ENCODE results near the gene GORAB. TPM values are rescaled to one million over a fixed set of nuclear protein-coding genes. Genes with fewer than 3 reads are reported as not detected.

The GORAB gene
- total RNA-seq, 1 donor from 2014 or later: 10.3 TPM

GRCh38 chr1:170593173-170594011 lies 61.4 kb downstream of the GORAB start:
- no peaks in the 10 kb centered on the region for H3K9me3 Mint-ChIP-seq (ENCODE audit: unreplicated experiment)
- no peaks in the 10 kb centered on the region for H3K36me3 Mint-ChIP-seq (ENCODE audit: low read depth, unreplicated experiment)
- no peak for TF ChIP-seq CTCF (IDR thresholded peaks at IDR 0.05; ENCODE audit: unreplicated experiment)
- H3K27me3 Mint-ChIP-seq (ENCODE audit: unreplicated experiment): no peaks in the 10 kb centered on the region
- no peak overlapping the region for H3K4me3 Mint-ChIP-seq (ENCODE audit: unreplicated experiment)
- H3K27ac Mint-ChIP-seq (ENCODE audit: unreplicated experiment): no peak overlapping the region
- H3K4me1 Mint-ChIP-seq (ENCODE audit: unreplicated experiment): no peaks in the 10 kb centered on the region
- DNase-seq (ENCODE audit: low spot score): no peak

- Mint-ChIP-seq H3K4me1 (ENCODE audit: unreplicated experiment) (no peaks in the 10 kb centered on the region), H3K36me3 (ENCODE audit: low read depth, unreplicated experiment) (no peaks in the 10 kb centered on the region), H3K4me3 (ENCODE audit: unreplicated experiment) (no peak overlapping the region), H3K27me3 (ENCODE audit: unreplicated experiment) (no peaks in the 10 kb centered on the region), H3K9me3 (ENCODE audit: unreplicated experiment) (no peaks in the 10 kb centered on the region), H3K27ac (ENCODE audit: unreplicated experiment) (no peak overlapping the region)
- DNase-seq (ENCODE audit: low spot score): no peak
- no peak for TF ChIP-seq CTCF (IDR thresholded peaks at IDR 0.05; ENCODE audit: unreplicated experiment)
Measured at GRCh38 chr1:170594066-170594626, 62.2 kb downstream of the GORAB start.

DNA sequence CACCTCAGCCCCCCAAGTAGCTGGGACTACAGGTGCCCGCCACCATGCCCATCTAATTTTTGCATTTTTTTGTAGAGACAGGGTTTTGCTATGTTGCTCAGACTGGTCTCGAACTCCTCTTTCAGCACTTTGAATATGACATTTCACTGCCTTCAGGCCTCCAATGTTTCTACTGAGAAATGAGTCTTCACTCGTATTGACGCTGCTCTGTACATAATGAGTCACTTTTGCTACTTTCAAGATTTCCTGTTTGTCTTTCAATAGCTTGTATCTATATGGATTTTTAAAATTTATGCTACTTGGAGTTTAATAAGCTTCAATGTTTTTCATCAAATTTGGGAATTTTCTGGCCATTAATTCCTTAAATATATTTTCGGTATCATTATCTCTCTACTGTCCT lies 64.7 kb downstream of the GORAB start:
- Mint-ChIP-seq H3K9me3 (ENCODE audit: unreplicated experiment) (no peaks in the 10 kb centered on the region), H3K27ac (ENCODE audit: unreplicated experiment) (no peak overlapping the region), H3K36me3 (ENCODE audit: low read depth, unreplicated experiment) (no peaks in the 10 kb centered on the region), H3K4me1 (ENCODE audit: unreplicated experiment) (no peaks in the 10 kb centered on the region), H3K4me3 (ENCODE audit: unreplicated experiment) (no peak overlapping the region), H3K27me3 (ENCODE audit: unreplicated experiment) (no peaks in the 10 kb centered on the region)
- TF ChIP-seq CTCF (IDR thresholded peaks at IDR 0.05; ENCODE audit: unreplicated experiment): no peak
- no peak for DNase-seq (ENCODE audit: low spot score)

DNA sequence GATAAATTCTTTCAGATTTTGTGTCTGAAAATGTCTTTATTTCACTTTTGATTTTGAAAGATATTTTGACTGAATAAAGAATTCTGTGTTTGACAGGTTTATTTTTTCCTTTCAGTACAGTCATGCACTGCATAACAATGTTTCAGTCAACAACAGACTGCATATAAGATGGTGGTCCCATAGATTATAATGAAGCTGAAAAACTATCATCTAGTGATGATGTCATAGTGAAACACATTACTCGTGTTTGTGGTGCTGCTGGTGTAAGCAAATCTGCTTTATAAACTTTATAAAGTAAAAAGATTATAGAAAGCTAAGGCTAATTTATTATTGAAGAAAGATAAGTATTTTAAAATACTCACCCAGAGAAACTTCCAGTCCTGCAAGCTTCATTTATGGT lies 66.7 kb downstream of the GORAB start:
- Mint-ChIP-seq H3K27ac (ENCODE audit: unreplicated experiment) (no peak overlapping the region), H3K4me3 (ENCODE audit: unreplicated experiment) (no peak overlapping the region), H3K4me1 (ENCODE audit: unreplicated experiment) (no peaks in the 10 kb centered on the region), H3K9me3 (ENCODE audit: unreplicated experiment) (no peaks in the 10 kb centered on the region), H3K36me3 (ENCODE audit: low read depth, unreplicated experiment) (peaks cover 6% of the 10 kb centered on the region), H3K27me3 (ENCODE audit: unreplicated experiment) (no peaks in the 10 kb centered on the region)
- DNase-seq (ENCODE audit: low spot score): no peak
- TF ChIP-seq CTCF (IDR thresholded peaks at IDR 0.05; ENCODE audit: unreplicated experiment): no peak

- Mint-ChIP-seq H3K27ac (ENCODE audit: unreplicated experiment) (no peak overlapping the region), H3K4me3 (ENCODE audit: unreplicated experiment) (no peak overlapping the region), H3K36me3 (ENCODE audit: low read depth, unreplicated experiment) (peaks cover 6% of the 10 kb centered on the region), H3K4me1 (ENCODE audit: unreplicated experiment) (no peaks in the 10 kb centered on the region), H3K9me3 (ENCODE audit: unreplicated experiment) (no peaks in the 10 kb centered on the region), H3K27me3 (ENCODE audit: unreplicated experiment) (no peaks in the 10 kb centered on the region)
- TF ChIP-seq CTCF (IDR thresholded peaks at IDR 0.05; ENCODE audit: unreplicated experiment): no peak
- no peak for DNase-seq (ENCODE audit: low spot score)
Measured at GRCh38 chr1:170599033-170599432, 67.1 kb downstream of the GORAB start.
